Measurements from ENCODE around the gene MAP3K5. TPM values are rescaled to one million over a fixed set of nuclear protein-coding genes. Genes with fewer than 3 reads are reported as not detected.

The MAP3K5 gene
- polyA plus RNA-seq, 3 donors, result 9.6 to 12.0 (median 11.1) TPM

- Histone ChIP-seq H3K9ac (ENCODE audit: insufficient read depth, low read length, poor library complexity, severe bottlenecking) (no peak overlapping the region), H4K20me1 (ENCODE audit: insufficient read depth, low read length) (peaks cover 100% of the 10 kb centered on the region), H3K36me3 (replicated peaks in 1 of 2; ENCODE audit: control insufficient read depth in 1 of 2, insufficient read depth in 2 of 2, low read length in 2 of 2) (no peaks in the 10 kb centered on the region), H2AFZ (ENCODE audit: insufficient read depth, low read depth, low read length, poor library complexity, severe bottlenecking) (no peak overlapping the region), H3K27ac (ENCODE audit: low read depth in 1 of 2, low read length in 2 of 2) (no peak overlapping the region), H3K4me1 (ENCODE audit: control insufficient read depth in 1 of 2, insufficient read depth in 2 of 2, low read length in 2 of 2) (peaks cover 2 to 7% of the 10 kb centered on the region in 2 donors), H3K4me3 (replicated peaks in 1 of 3; ENCODE audit: low read depth in 2 of 3, low read length in 3 of 3) (no peak overlapping the region), H3K27me3 (ENCODE audit: control insufficient read depth in 2 of 2, insufficient read depth in 2 of 2, low read length in 2 of 2) (no peaks in the 10 kb centered on the region), H3K9me3 (replicated peaks in 1 of 2; ENCODE audit: control insufficient read depth in 1 of 2, insufficient read depth in 1 of 2, low read length in 2 of 2) (no peaks in the 10 kb centered on the region), H3K4me2 (replicated peaks; ENCODE audit: extremely low read depth, low read length, poor library complexity, severe bottlenecking) (no peak overlapping the region), H3K79me2 (ENCODE audit: insufficient read depth, low read length) (peaks cover 99% of the 10 kb centered on the region)
- H3K36me3 Mint-ChIP-seq, result peaks cover 0 to 12% of the 10 kb centered on the region in 2 donors
- TF ChIP-seq CTCF (IDR thresholded peaks at IDR 0.05), result no peak
- peaks cover 0 to 2% (median 0%) of the 10 kb centered on the region in 7 donors for H3K9me3 Mint-ChIP-seq
- intact Hi-C loops (cut with micrococcal nuclease), result no loop called here
- H3K27me3 Mint-ChIP-seq (ENCODE audit: low read depth in 3 of 3), result peaks cover 0 to 3% (median 0%) of the 10 kb centered on the region in 3 donors
- peak overlapping the region in 3 of 7 donors; percentile 24 to 76 (median 67) for H3K27ac Mint-ChIP-seq
- no peak overlapping the region for H3K4me3 Mint-ChIP-seq
- no peak for DNase-seq
- no CpG with 5 or more reads among the region's 2 CpGs for WGBS (ENCODE audit: insufficient coverage)
- peaks cover 26% of the 10 kb centered on the region for H3K4me1 Mint-ChIP-seq
These were observed 64.0 kb downstream of the MAP3K5 start for GRCh38 chr6:136728033-136728939.

GRCh38 chr6:136726837-136727557, 65.3 kb downstream of the MAP3K5 start:
- H3K4me1 ChIP-seq (ENCODE audit: control insufficient read depth in 1 of 2, insufficient read depth in 2 of 2, low read length in 2 of 2), result peaks cover 2 to 7% of the 10 kb centered on the region in 2 donors
- Mint-ChIP-seq H3K4me3 (no peak overlapping the region), H3K4me1 (peaks cover 23% of the 10 kb centered on the region), H3K27me3 (ENCODE audit: low read depth in 3 of 3) (peaks cover 0 to 3% (median 0%) of the 10 kb centered on the region in 3 donors), H3K9me3 (peaks cover 0 to 2% (median 0%) of the 10 kb centered on the region in 7 donors), H3K36me3 (peaks cover 0 to 12% of the 10 kb centered on the region in 2 donors), H3K27ac (peak overlapping the region in 1 of 7 donors; percentile 33)
- TF ChIP-seq CTCF (IDR thresholded peaks at IDR 0.05), result no peak
- no peaks in the 10 kb centered on the region for H3K36me3 ChIP-seq (replicated peaks in 1 of 2; ENCODE audit: control insufficient read depth in 1 of 2, insufficient read depth in 2 of 2, low read length in 2 of 2)
- no peak overlapping the region for H3K9ac ChIP-seq (ENCODE audit: insufficient read depth, low read length, poor library complexity, severe bottlenecking)
- intact Hi-C loops (cut with micrococcal nuclease), result no loop called here
- no peak overlapping the region for H3K27ac ChIP-seq (ENCODE audit: low read depth in 1 of 2, low read length in 2 of 2)
- H3K4me2 ChIP-seq (replicated peaks; ENCODE audit: extremely low read depth, low read length, poor library complexity, severe bottlenecking), result no peak overlapping the region
- no peak overlapping the region for H2AFZ ChIP-seq (ENCODE audit: insufficient read depth, low read depth, low read length, poor library complexity, severe bottlenecking)
- WGBS (ENCODE audit: insufficient coverage), result no CpG with 5 or more reads among the region's 3 CpGs
- H3K4me3 ChIP-seq (replicated peaks in 1 of 3; ENCODE audit: low read depth in 2 of 3, low read length in 3 of 3), result no peak overlapping the region
- H3K9me3 ChIP-seq (replicated peaks in 1 of 2; ENCODE audit: control insufficient read depth in 1 of 2, insufficient read depth in 1 of 2, low read length in 2 of 2), result no peaks in the 10 kb centered on the region
- peaks cover 100% of the 10 kb centered on the region for H3K79me2 ChIP-seq (ENCODE audit: insufficient read depth, low read length)
- DNase-seq, result no peak
- no peaks in the 10 kb centered on the region for H3K27me3 ChIP-seq (ENCODE audit: control insufficient read depth in 2 of 2, insufficient read depth in 2 of 2, low read length in 2 of 2)
- H4K20me1 ChIP-seq (ENCODE audit: insufficient read depth, low read length), result peaks cover 98% of the 10 kb centered on the region

Measured in CD14-positive monocyte (primary cell).